HG02943 (cell line): ENCODE measurements around the gene ERCC2.

Source experiments
- ATAC-seq: cut with Tn5 transposase; IDR thresholded peaks from one replicate; pipeline ENCODE4 v1.9.1; 2021; ENCODE audit warnings: mild to moderate bottlenecking, low read depth, moderate library complexity; ENCODE audit not compliant: unreplicated experiment

ERCC2 gene

DNA sequence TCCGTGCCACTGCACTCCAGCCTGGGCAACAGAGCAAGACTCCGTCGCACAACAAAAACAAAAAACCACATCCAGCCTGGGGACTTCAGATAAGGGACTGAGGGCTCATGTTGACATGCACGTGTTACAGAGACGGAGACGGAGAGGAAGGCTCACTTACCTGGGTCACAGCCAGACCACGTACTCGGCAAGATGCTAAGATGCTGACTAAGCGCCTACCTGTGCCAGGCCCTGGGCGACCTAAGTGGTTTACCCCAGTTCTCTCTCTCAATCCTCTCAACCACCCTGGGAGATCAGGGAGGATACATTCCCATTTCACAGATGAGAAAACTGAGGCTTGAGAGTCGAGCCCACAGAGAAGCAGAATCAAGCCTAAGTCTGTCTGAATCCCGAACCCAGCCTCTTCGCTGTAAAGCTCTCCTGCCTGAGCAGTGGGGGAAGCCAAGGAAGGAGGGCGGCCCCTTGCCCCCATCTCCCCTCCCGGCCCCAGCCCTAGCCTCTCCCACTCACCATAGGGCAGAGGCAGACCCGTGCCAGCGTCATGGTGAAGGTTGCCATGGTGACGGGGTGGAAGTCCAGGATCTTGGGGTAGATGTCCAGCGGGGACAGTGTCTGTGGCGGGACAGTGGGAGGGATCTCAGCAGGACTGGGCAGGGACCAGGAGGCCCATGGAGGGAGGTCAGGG is 13.5 kb downstream of the ERCC2 start:
- ATAC-seq = no peak

DNA sequence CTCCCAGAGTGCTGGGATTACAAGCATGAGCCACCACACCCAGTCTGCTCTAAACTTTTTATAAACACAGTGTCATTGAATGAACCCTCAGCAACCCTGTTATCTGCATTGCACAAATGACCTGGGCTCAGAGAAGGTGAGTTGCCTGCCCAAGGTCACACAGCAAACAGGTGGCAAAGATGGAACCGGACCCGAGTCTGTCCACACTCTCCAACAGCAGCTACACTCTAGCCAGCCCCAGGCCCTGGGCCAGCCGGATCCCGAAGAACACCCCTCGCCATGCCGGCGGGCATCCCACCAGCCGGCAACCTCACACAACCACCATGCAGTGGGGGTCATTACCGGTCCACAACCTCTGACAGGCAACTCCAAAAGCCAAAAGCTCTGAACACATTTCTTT is 14.5 kb downstream of the ERCC2 start:
- no peak for ATAC-seq

DNA sequence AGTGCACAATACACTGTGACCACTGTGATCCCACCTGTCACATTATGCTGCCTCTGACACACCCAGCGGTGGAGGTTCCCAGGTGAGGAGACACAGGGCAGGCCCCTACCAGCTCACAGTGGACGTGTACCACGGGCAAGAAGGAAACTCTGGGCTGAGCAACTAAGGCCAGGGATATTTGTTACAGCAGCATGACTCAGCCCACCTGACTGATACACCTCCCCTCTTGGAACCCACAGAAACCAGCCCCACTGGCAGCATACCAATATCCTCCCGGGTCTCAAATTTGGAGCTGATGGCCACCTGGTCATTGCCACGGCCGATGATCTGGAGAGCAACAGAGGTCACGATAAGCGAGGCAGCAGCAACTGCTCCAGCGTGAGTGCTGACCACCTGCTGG is 15.0 kb downstream of the ERCC2 start:
- no peak for ATAC-seq

DNA sequence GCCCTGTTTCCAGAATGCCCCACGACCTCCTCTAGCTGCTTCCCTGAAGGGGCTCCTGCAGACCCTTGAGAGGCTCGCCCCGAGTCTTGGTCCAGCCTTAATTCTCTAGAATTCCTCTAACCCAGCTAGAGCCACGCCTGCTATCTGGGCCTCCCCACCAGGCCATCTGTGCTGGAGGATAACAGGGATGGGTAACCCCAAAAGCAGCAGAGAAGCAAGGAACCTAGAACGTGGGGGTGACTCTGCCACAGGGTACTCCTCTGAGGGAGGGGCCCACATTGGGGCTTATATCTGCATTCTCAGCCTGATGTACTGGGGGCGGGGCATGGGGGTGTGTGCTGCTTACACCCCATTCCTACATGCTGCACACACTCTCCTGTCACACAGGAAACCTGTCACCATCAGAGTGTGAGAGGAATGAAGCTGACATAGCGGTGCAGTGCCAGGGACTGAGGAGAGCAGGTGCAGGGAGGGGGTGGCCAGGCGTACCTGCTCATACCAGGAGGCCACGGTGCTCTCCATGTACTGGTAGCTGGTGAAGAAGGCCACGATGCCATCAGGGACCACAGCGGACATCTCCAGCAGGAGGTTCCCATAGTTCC is 16.0 kb downstream of the ERCC2 start:
- no peak for ATAC-seq

DNA sequence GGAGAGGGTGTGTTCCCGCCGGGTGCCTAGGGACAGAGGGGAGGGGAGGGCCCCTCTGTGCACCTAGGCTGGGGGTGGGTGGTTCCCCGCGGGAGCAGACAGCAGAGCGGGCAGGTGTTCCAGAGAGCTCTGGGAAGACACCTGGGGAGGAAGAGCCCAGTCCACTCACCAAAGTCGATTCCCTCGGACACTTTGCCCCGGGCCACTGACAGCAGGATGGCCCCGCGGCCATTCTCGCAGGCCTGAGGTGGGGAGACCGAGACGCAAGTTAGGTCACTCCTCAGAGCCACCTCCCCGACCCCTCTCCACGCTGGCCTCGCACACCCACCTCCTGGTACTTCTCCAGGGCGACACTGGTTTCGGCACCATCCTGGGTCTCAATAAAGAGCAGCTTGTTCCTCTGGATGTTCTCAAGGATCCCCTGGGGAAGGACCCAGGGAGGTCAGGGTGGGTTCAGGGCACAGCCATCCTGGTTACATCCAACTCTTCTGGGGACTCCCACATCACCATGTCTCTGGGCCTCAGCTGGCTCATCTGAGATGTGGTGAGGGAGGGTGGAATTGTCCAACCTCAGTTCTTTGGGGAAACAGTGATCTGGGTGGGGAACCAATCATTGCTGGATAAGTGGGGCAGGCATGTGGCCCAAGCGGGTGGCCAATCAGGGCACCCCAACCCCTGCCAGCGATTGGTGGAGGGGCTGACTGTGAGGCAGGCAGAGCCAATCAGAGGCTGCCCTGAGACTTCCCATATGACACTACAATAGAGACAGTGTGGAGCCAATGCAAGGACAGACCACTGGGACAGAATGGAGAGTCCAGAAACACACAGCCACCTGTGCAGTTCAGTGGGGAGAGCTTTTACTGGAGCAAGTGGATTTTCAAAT is 17.2 kb downstream of the ERCC2 start:
- ATAC-seq = no peak

DNA sequence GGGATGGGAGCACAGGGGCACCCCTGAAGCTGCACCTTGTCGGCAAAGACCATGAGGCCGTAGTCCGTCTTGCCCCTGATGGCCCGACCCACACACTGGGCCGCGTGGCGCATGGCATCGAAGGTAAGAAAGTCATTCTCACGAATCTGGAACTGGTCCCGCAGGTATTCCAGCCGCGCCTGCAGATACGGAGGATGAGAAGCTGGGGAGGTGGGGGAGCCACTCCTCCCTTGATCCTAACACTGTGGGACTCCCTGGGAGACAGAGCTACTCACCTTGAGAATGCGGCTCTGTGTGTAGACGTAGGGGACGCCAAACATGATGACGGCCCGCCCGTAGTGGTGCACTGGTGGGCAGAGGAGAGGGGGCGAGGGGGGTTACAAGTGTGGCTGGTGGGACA is 17.9 kb downstream of the ERCC2 start:
- no peak for ATAC-seq

DNA sequence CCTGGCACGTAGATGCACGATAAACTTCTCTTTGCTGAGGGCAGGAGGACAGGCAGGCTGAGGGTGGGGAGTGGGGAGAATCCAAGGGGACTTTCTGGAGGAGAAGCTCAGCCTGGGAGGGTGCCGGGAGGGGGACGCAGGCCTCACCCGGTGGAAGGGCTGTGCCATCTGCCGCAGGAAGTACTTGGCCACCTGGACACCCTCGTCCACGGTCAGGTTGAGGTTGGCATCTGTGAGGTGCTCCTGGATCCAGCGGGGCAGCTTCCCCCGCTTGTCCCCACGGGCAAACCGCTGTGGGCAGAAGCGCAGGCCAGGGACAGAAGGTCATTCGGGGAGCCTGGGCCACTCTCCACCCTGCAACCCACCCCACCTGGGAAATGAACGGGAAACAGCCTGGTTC is 18.3 kb downstream of the ERCC2 start:
- no peak for ATAC-seq

DNA sequence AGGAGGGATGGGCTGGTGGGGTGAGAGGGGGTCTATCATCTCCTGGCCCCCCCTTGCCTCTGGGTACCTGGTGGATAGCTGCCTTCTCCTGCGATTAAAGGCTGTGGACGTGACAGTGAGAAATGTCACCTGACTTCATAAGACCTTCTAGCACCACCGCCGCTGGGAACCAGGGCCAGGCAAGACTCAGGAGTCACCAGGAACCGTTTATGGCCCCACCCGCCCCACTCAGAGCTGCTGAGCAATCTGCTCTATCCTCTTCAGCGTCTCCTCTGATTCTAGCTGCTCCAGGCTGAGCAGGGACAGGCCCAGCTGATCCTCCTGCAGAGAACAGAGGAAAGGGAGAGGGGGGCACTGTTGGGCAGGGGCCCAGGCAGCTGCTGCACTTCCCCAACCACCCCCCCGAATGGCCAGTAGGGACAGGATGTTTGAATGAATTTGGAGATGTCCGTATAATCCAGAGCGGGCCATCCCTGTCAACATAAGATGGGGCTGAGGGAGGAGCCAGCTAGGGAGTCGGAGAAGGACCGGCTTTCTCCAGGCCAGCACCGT is 18.9 kb downstream of the ERCC2 start:
- no peak for ATAC-seq

DNA sequence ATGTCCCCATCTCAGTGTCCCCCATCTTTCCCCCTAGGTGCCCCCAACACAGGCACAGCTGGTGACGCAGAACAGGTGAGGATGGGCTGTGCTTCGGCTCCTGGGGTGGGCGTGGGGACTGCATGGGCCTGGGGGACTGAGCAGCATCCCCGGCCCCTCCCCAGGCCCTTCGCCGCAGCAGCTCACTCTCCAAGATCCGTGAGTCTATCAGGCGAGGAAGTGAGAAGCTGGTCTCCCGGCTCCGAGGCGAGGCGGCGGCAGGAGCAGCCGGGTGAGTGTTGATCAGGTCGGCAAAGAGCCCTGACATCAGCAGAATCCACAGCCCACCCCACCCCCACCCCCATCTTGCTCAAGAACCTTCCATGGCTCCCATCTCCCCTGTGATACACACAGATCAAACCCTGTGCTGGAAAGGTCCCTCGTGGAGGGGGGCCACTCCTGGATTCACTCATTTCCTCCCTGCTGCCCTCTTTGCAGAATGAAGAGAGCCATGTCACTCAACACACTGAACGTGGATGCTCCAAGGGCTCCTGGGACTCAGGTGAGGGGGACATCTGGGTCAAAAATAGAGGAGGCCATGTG is 19.8 kb downstream of the ERCC2 start:
- no peak for ATAC-seq

DNA sequence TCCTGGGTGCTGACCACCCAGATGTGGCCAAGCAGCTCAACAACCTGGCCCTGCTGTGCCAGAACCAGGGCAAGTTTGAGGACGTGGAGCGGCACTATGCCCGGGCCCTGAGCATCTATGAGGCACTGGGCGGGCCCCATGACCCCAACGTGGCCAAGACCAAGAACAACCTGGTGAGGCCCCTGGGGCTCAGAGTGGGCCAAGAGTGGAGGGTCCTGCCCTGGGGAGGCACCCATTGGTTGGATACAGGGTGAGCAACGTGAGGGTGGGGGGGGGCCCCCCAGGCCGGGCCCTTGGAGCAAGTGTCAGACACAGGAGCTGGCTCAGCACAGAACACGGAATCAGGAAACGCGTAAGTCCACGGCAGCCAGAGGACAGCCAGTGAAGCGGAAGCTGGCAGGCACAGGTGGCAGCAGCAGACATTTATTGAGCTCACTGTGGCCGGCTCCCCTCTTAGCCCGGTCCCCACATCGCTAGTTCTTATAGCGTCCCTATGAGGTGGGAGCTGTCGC is 20.9 kb downstream of the ERCC2 start:
- no peak for ATAC-seq

DNA sequence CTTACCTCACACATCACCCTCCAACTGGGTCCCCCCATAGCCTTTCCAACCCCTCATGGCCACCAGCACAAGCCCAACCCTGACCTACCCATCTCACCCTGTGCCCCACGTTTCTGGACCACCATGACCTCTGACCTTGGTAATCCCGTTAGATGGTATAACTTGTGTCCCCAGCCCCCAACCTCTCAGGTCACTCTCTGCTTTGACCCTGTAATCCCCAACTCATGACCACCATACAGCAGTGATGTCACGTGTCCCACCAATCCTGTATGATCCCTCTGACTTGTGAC is 21.3 kb downstream of the ERCC2 start:
- ATAC-seq = no peak

DNA sequence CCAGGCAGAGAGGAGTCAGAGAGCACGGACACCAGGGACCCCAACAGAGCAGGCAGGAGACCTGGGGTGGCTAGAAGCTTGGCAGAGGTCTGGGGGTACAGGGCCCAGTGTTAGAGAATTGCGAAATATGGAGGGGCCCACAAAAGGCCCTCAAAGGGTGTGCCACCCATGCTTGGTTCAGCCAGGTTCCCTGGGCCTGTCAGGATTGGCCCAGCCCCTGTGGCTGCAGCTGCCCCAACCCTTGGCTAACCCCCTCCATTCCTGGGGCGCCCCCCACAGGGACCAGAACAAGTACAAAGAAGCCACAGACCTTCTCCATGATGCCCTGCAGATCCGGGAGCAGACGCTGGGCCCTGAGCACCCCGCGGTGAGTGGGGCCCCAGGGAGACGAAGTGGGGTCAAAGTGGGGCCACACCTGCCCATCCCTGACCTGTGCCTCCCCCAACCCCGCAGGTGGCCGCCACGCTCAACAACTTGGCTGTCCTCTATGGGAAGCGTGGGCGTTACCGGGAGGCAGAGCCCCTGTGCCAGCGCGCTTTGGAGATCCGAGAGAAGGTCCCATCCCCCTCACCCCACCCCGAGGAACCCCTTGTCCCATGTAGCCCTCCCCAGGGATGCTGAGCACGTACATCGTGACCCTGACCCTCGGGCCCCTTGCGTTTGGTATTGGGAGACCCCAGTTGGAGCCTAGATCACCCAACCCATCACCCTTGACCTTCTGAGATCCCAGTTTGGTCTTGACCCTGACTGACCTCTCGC is 21.8 kb downstream of the ERCC2 start:
- ATAC-seq = no peak

DNA sequence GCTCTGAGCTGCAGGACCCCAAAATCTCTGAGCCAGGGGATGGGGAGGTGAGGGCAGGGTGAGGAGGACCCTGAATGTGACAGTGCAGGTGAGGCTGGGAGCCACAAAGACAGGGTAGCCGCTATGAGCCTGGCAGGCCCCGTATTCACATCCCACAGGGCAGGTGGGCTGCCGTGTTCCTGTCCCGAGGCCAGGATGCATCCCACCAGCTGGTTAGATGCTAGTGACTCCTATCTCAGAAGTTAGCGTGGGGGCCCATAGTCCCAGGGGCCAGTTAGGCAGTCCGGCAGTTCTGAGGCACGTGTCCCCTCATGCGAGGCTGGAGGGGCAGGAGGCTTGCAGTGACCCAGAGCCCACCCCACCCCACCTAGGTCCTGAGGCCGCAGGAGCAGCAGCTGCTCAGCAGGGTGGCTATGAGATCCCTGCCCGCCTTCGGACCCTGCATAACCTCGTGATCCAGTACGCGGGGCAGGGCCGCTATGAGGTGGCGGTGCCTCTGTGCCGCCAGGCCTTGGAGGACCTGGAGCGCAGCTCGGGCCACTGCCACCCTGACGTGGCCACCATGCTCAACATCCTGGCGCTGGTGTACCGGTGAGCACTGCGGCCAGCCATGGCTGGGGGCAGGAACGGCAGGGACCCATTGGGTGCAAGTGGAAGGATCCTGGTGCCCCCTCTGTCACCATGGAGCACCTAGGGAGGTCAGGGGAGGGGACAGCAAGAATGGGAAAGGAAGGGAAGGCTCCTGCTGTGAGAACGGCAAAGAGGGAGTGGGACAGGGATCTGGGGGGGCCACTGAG is 22.6 kb downstream of the ERCC2 start:
- no peak for ATAC-seq

DNA sequence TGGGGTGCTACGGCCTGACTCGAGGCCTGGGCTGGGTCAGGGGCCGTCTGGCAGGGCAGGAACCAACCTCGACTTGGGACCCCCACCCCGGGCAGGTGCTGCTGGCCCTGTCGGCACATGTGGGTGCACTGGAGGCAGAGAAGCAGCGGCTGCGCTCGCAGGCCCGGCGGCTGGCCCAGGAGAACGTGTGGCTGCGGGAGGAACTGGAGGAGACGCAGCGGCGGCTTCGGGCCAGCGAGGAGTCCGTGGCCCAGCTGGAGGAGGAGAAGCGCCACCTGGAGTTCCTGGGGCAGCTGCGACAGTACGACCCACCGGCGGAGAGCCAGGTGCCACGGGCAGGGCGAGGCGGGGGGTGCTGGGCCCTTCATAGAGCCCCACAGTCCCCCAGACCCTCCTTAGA is 23.9 kb downstream of the ERCC2 start:
- no peak for ATAC-seq

DNA sequence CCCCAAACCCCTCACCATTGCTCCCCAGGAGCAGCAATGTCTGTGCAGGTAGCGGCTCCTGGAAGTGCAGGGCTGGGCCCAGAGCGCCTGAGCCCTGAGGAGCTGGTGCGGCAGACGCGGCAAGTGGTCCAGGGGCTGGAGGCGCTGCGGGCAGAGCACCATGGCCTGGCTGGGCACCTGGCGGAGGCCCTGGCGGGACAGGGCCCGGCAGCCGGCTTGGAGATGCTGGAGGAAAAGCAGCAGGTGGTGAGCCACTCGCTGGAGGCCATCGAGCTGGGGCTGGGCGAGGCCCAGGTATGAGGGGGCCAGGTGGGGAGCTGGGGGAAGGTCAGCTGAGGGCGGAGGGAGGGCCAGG is 24.9 kb downstream of the ERCC2 start:
- ATAC-seq = no peak

DNA sequence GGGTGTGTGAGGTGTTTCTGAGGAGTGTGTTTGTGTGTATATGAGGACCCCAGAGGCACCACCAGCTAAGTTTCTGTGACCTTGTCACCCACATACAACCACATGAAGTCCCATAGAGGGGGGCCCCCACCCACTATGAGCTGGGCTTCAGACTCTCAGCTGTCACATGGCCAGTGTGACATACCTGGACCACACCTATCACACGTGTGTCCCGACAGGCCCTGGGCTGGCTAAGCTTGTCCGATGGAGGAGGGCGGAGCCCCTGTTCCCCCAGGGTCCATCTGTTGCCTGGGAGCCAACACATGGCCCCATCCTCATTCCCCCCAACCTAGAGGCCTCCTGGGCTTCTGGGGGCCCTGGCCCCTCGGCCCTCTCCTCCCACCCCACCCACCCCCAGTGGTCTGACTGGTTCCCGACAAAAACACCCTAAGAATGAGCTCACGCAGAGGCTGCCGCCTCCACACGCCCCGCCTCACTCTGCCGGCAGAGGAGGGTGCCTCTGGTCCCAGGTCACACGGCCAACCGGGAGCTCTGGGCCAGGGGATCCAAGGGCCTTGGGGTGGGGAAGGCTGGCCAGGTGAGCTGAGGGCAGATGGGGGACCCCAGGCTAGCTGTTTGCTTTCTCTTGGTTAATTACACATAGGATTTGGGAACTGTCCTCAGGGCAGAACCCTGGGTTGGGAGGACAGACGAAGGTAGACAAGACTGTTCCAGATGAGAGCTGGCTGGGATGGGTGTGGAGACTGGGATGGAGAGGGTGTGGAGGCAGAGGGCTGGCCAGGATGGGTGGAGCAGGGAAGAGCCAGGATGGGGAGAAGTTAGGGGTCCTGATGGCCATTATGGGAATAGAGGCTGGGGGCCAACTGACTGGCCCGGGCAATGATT is 25.5 kb downstream of the ERCC2 start:
- ATAC-seq = no peak

DNA sequence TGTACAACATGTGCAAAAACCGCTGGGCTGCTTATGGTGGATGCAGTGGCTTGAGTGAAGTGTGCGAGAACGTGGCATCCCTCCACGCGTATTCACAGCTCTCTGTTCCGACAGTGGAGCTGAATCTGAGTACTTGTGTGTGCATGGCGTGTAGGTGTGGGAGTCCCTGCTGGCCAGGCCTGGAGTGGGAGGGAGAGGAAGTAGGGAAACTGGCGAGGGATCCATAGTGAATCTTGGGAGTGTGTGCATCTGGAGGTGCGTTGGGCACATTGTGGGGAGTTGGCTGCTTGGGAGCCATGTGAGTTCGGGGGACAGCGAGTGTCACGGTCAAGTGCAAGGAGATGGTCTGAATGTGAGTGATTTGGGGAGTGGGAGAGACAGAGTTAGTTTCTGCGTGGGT is 27.5 kb downstream of the ERCC2 start:
- no peak for ATAC-seq

DNA sequence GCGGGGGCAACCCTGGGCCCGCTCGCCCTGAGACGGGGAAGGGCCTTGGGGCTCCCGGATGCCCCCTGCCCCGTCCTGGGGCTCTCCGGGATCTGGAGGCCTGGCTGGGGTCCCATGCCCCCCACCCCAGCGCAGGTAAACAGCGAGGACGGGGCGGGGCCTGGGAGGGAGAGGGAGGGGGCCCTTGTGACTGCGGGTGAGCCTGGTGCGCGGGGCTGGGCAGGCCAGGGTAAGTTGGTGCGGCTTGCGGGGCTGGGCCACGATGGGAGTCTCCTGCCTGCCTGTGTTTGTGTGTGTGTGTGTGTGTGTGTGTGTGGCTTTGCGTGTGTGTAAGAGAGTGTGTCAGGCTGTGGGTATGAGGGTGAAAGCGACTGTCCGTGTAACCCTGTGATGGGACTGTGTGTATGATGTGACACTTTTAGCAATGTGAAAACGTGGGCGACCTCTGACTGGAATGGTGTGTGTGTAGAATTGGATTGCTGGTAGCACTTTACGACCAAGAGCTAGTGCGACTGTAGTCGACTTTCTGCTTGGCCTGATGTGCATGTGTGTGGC is 29.4 kb downstream of the ERCC2 start:
- ATAC-seq = no peak
